A673 (cell line): Measurements from ENCODE around the gene PTCH1.

Source experiments
- EZH2 ChIP-seq: fragments of 200-600 bp; sonication (generic); IDR thresholded peaks from 2 replicates; pipeline ENCODE4 v1.6.1; 2017; ENCODE audit warnings: borderline replicate concordance, low read depth, mild to moderate bottlenecking, mixed read lengths, antibody characterized with exemption, low read length; ENCODE audit not compliant: poor library complexity, severe bottlenecking
- TF ChIP-seq, protein P1 (sequence below): fragments of 300-800, 200-600 bp; sonication (generic); conservative IDR thresholded peaks from 2 replicates; pipeline ENCODE4 v1.5.1; 2017; ENCODE audit warnings: low read depth, mild to moderate bottlenecking, antibody characterized with exemption, low read length, moderate library complexity, mixed read lengths

DNA sequence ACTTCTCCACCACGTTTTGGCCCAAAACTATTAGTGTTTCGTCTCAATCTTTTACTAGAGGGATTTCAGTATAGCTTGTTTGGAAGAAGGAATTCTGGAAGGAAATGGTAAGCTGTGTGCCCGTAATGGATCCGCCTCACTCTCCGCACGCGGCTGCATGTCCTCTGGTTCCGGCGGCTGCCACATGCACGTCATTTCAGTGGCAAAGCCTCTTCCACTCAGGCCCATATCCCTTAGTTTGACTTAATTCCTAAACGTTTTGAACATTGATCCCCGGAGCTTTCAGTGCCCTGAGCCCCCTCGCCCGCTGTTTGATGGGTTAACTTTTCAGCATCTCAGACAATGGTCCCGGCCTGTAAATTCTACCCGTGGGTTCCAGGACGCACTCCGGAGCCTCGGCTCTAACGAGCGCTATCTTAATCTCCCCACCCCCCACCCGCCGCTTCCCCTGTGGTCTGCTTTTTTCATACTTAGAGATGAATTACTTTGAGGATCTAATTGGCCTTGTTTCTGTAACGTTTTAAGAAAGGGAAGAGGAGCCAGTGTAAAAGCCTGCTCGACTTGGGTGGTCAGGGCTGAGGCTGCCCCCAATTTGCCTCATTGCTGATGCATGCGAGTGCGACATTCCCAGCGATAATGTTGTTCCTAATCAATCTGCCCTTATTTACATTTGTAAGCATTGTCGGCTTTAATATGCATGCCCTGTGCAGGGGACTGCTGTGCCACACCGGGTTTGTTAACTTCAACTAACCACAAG, 4.6 kb downstream of the PTCH1 start:
- TF ChIP-seq, protein P1, sequence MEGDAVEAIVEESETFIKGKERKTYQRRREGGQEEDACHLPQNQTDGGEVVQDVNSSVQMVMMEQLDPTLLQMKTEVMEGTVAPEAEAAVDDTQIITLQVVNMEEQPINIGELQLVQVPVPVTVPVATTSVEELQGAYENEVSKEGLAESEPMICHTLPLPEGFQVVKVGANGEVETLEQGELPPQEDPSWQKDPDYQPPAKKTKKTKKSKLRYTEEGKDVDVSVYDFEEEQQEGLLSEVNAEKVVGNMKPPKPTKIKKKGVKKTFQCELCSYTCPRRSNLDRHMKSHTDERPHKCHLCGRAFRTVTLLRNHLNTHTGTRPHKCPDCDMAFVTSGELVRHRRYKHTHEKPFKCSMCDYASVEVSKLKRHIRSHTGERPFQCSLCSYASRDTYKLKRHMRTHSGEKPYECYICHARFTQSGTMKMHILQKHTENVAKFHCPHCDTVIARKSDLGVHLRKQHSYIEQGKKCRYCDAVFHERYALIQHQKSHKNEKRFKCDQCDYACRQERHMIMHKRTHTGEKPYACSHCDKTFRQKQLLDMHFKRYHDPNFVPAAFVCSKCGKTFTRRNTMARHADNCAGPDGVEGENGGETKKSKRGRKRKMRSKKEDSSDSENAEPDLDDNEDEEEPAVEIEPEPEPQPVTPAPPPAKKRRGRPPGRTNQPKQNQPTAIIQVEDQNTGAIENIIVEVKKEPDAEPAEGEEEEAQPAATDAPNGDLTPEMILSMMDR = no peak
- TF ChIP-seq EZH2 = no peak
